Uterus (tissue), 4 donors: ENCODE measurements around the gene MED27. TPM values are rescaled to one million over a fixed set of nuclear protein-coding genes. Genes with fewer than 3 reads are reported as not detected.

Experiments used
- DNase-seq, 2 donors: peaks; one replicate each; pipeline ENCODE4 v3.0.0-alpha.2; 2019 to 2020
- H3K27ac ChIP-seq, 2 donors: fragments of 200-600 bp; sonication (generic); 1 replicate in 1 of 2; 2 replicates in 1 of 2; pipeline ENCODE4 v1.5.1; 2016 to 2018
- H3K27me3 ChIP-seq, 2 donors: fragments of 200-600 bp; sonication (generic); one replicate each; pipeline ENCODE4 v1.5.1; 2018 to 2019; ENCODE audit warnings: control low read depth in 1 of 2
- H3K36me3 ChIP-seq, 2 donors: fragments of 200-600 bp; sonication (generic); one replicate each; pipeline ENCODE4 v1.5.1; 2019; ENCODE audit warnings: control low read depth in 1 of 2
- H3K4me1 ChIP-seq, 2 donors: fragments of 200-600 bp; sonication (generic); one replicate each; pipeline ENCODE4 v1.5.1; 2018 to 2019; ENCODE audit warnings: control low read depth in 1 of 2
- H3K4me3 ChIP-seq, 2 donors: fragments of 200-600 bp; sonication (generic); 1 replicate in 1 of 2; 2 replicates in 1 of 2; pipeline ENCODE4 v1.5.1; 2018 to 2019; ENCODE audit warnings: mild to moderate bottlenecking in 1 of 2
- H3K9me3 ChIP-seq, 2 donors: fragments of 200-600 bp; sonication (generic); one replicate each; pipeline ENCODE4 v1.5.1; 2019; ENCODE audit warnings: control low read depth in 1 of 2
- POLR2A ChIP-seq, 2 donors: fragments of 450-650 bp; IDR thresholded peaks; one replicate each; pipeline ENCODE4 v1.6.1; 2016; ENCODE audit warnings: antibody characterized with exemption in 2 of 2, mild to moderate bottlenecking in 1 of 2, moderate library complexity in 1 of 2
- intact Hi-C: fragments of 100-400 bp; cut with DNase I; formaldehyde crosslinking; loops from one replicate; pipeline ENCODE4 v1.15.1; 2023; ENCODE audit warnings: low total_unique reads
- total RNA-seq, 4 donors: library from RNA; depleted of rRNA in 3 of 4; stranded (reverse); fragments of >200 nt in 3 of 4; gene quantifications; one replicate each; pipeline versions ENCODE4 v1.1.0 to v1.2.4, GENCODE V29; 2014 to 2023
- TF ChIP-seq, protein P1 (sequence below), 4 experiments: fragments of 200-600 bp in 2 of 4; fragments of 450-650 bp in 2 of 4; sonication (generic) in 2 of 4; IDR thresholded peaks; one replicate each; pipeline ENCODE4 v1.5.1; 2016 to 2019; ENCODE audit warnings: antibody characterized with exemption in 4 of 4, mild to moderate bottlenecking in 2 of 4, moderate library complexity in 1 of 4
- donor health status: DM: yes; HTN: yes; CAD: no.

The MED27 gene
- total RNA-seq, 4 donors from 2014 or later: 4.6 to 29.3 (median 10.7) TPM

DNA sequence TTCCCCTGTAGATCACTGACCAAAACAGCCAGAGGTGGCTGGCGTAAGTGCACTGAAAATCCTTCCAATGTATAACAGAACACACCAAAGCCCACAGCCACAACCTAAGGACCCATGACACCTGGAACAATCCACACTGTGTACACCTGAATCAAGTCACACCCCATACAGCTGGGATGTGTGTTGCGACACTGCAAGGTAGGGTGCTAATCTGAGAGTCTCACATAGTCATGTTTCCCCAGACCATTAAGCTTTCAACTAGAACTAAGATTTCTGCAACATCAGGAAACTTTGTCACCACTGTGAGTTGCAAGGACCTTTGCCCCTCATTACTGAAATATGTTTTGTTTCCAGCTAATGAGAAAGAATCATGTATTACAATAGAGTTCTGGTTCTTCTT, 59.4 kb downstream of the MED27 start:
- intact Hi-C loops: no loop called here
- Histone ChIP-seq H3K36me3 (no peaks in the 10 kb centered on the region), H3K27me3 (no peaks in the 10 kb centered on the region), H3K27ac (no peak overlapping the region), H3K4me3 (no peak overlapping the region), H3K9me3 (no peaks in the 10 kb centered on the region), H3K4me1 (no peaks in the 10 kb centered on the region)
- TF ChIP-seq, protein P1, sequence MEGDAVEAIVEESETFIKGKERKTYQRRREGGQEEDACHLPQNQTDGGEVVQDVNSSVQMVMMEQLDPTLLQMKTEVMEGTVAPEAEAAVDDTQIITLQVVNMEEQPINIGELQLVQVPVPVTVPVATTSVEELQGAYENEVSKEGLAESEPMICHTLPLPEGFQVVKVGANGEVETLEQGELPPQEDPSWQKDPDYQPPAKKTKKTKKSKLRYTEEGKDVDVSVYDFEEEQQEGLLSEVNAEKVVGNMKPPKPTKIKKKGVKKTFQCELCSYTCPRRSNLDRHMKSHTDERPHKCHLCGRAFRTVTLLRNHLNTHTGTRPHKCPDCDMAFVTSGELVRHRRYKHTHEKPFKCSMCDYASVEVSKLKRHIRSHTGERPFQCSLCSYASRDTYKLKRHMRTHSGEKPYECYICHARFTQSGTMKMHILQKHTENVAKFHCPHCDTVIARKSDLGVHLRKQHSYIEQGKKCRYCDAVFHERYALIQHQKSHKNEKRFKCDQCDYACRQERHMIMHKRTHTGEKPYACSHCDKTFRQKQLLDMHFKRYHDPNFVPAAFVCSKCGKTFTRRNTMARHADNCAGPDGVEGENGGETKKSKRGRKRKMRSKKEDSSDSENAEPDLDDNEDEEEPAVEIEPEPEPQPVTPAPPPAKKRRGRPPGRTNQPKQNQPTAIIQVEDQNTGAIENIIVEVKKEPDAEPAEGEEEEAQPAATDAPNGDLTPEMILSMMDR (IDR thresholded peaks at IDR 0.05): no peak
- TF ChIP-seq POLR2A (IDR thresholded peaks at IDR 0.05): no peak
- DNase-seq: no peak

DNA sequence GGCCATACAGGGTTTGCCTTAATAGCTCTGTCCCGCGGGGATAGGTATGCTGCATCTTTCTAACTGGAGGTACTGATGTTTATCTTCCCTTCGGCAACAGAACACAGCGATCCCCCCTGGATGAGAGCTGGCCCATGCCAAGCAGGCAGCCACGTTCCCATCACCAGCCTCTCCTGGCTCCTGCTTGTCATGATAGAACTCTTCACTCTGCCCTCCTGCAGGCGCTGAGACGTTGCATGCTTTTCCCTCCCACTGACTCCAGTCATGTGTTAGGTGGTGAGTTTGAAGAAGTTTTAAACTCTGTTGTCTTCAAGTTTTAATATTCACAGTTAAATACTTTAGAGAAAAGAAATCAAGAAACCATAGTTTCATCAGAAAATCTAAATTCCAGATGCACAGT, 60.0 kb downstream of the MED27 start:
- no peak overlapping the region for H3K4me3 ChIP-seq
- no peaks in the 10 kb centered on the region for H3K4me1 ChIP-seq
- intact Hi-C loops: no loop called here
- no peaks in the 10 kb centered on the region for H3K36me3 ChIP-seq
- TF ChIP-seq, protein P1 (IDR thresholded peaks at IDR 0.05): no peak
- no peak for TF ChIP-seq POLR2A (IDR thresholded peaks at IDR 0.05)
- no peaks in the 10 kb centered on the region for H3K27me3 ChIP-seq
- DNase-seq: no peak
- H3K27ac ChIP-seq: no peak overlapping the region
- H3K9me3 ChIP-seq: no peaks in the 10 kb centered on the region

DNA sequence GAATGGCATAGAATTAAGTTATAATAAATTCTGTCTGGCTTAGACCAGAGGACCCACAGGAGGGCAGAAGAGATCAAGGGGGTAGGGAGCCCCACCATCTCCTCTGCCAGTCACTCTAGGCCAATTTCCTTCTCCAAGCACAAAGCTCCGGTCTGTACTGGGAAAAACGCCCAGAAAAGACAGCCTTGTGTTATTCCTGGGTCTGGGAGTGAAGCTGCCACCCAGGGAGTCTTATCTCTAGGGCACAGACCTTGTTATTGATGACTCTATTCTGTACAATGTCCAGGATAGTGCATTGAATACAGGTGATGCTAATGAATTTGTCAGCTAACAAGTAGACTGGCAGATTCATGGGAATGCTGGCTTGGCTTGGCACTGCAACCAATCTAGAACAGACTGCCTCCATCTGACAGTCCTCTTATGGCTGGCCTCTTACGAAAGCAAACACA, 60.7 kb downstream of the MED27 start:
- Histone ChIP-seq H3K27me3 (no peaks in the 10 kb centered on the region), H3K27ac (no peak overlapping the region), H3K4me1 (no peaks in the 10 kb centered on the region), H3K4me3 (no peak overlapping the region), H3K36me3 (no peaks in the 10 kb centered on the region), H3K9me3 (no peaks in the 10 kb centered on the region)
- TF ChIP-seq POLR2A (IDR thresholded peaks at IDR 0.05): no peak
- TF ChIP-seq, protein P1 (IDR thresholded peaks at IDR 0.05): no peak
- DNase-seq: no peak
- intact Hi-C loops: no loop called here

DNA sequence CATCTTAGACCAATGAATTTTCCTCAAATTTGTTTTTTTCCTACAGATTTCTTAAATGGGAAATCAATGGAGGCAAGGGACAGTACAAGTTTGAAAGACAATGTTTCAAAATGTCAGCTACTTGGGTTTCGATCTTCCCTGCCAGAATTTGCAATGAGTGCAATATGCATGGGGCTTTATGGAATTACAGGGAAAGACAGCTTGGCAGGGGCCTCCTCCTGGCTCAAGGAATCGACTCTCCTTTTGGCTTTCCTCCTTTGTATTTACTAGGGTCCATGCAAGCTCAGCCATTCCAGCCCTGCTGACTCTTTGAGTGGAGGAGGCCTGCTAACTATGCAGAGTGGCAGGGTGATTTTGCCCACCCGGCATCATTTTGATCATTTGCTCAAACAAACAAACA, 63.2 kb downstream of the MED27 start:
- Histone ChIP-seq H3K4me3 (no peak overlapping the region), H3K36me3 (no peaks in the 10 kb centered on the region), H3K9me3 (no peaks in the 10 kb centered on the region), H3K4me1 (no peaks in the 10 kb centered on the region), H3K27ac (no peak overlapping the region), H3K27me3 (no peaks in the 10 kb centered on the region)
- DNase-seq: no peak
- intact Hi-C loops: no loop called here
- TF ChIP-seq, protein P1 (IDR thresholded peaks at IDR 0.05): no peak
- TF ChIP-seq POLR2A (IDR thresholded peaks at IDR 0.05): no peak

DNA sequence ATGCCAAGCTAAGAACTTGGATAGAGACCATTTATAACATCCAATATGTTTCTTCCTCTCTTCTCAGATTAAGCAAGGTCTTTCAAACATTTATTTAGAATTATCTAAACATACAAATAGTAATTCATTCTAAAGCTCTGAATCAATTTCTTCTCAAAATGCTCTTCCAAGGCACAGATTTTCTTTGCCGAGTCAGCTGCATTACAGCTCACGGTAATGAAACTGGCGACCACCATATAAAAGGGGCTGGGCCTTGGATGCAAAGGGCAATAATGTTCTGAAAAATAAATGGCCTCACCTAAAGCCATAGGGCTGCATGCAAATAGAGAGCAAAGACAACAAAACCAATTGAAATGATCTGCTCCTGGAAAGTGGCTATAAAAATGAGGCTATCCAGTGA, 63.8 kb downstream of the MED27 start:
- no peak overlapping the region for H3K27ac ChIP-seq
- TF ChIP-seq, protein P1 (IDR thresholded peaks at IDR 0.05): no peak
- no peak for TF ChIP-seq POLR2A (IDR thresholded peaks at IDR 0.05)
- H3K4me3 ChIP-seq: no peak overlapping the region
- H3K27me3 ChIP-seq: no peaks in the 10 kb centered on the region
- intact Hi-C loops: no loop called here
- no peaks in the 10 kb centered on the region for H3K4me1 ChIP-seq
- no peaks in the 10 kb centered on the region for H3K36me3 ChIP-seq
- DNase-seq: no peak
- H3K9me3 ChIP-seq: no peaks in the 10 kb centered on the region
